Natural killer cell (primary cell): ENCODE data around the gene ZXDC. TPM values are rescaled to one million over a fixed set of nuclear protein-coding genes. Genes with fewer than 3 reads are reported as not detected.

Experiments
- ATAC-seq, 3 donors: fragments of 150-1000 bp in 2 of 3; fragments of 200-7000 bp in 1 of 3; cut with Tn5 transposase; 1 replicate in 1 of 3; 2 replicates in 2 of 3; pipeline ENCODE4 v1.10.0; 2021; ENCODE audit warnings: mild to moderate bottlenecking in 2 of 3, moderate library complexity in 2 of 3
- DNase-seq, 2 donors: peaks; one replicate each; pipeline versions ENCODE4 v3.0.0 to v3.0.0-alpha.2; 2013 to 2021; ENCODE audit warnings: mixed read lengths in 1 of 2
- H3K27ac ChIP-seq: one replicate; pipeline ENCODE4 v1.5.1; 2013; ENCODE audit warnings: mild to moderate bottlenecking, low read length
- H3K27me3 ChIP-seq: one replicate; pipeline ENCODE4 v1.6.1; 2013; ENCODE audit warnings: low read length; ENCODE audit not compliant: control insufficient read depth, insufficient read depth
- H3K36me3 ChIP-seq: one replicate; pipeline ENCODE4 v1.6.1; 2013; ENCODE audit warnings: low read length; ENCODE audit not compliant: control insufficient read depth, insufficient read depth
- H3K4me1 ChIP-seq: one replicate; pipeline ENCODE4 v1.6.1; 2013; ENCODE audit warnings: low read length; ENCODE audit not compliant: control insufficient read depth, insufficient read depth
- H3K4me3 ChIP-seq: one replicate; pipeline ENCODE4 v1.5.1; 2013; ENCODE audit warnings: low read length
- H3K9me3 ChIP-seq: one replicate; pipeline ENCODE4 v1.6.1; 2013; ENCODE audit warnings: low read length; ENCODE audit not compliant: control insufficient read depth, insufficient read depth
- H3K27ac Mint-ChIP-seq, 2 donors: one replicate each; pipeline ENCODE4 v1.8.0; 2022; ENCODE audit warnings: mild to moderate bottlenecking in 2 of 2, mixed read lengths in 2 of 2, moderate library complexity in 1 of 2
- H3K27me3 Mint-ChIP-seq, 2 donors: one replicate each; pipeline ENCODE4 v1.8.0; 2022; ENCODE audit warnings: low read depth in 2 of 2, mixed read lengths in 2 of 2
- H3K36me3 Mint-ChIP-seq: one replicate; pipeline ENCODE4 v1.8.0; 2022; ENCODE audit warnings: mixed read lengths
- H3K4me1 Mint-ChIP-seq, 2 donors: one replicate each; pipeline ENCODE4 v1.8.0; 2022; ENCODE audit warnings: mixed read lengths in 2 of 2
- H3K4me3 Mint-ChIP-seq: one replicate; pipeline ENCODE4 v1.8.0; 2022; ENCODE audit warnings: mild to moderate bottlenecking, moderate library complexity, mixed read lengths
- H3K9me3 Mint-ChIP-seq, 2 donors: one replicate each; pipeline ENCODE4 v1.8.0; 2022; ENCODE audit warnings: mixed read lengths in 2 of 2
- CTCF ChIP-seq: fragments of 200-600 bp; IDR thresholded peaks from one replicate; pipeline ENCODE4 v1.8.0; 2022; ENCODE audit warnings: antibody characterized with exemption
- WGBS: methylation state at CpG from one replicate; pipeline ENCODE4 v1.1.7; 2013; ENCODE audit warnings: missing lambda C conversion rate; ENCODE audit not compliant: insufficient coverage; 5-methylcytosine and 5-hydroxymethylcytosine counted together
- intact Hi-C: fragments of 100-400 bp; cut with micrococcal nuclease; formaldehyde crosslinking; loops from one replicate; pipeline ENCODE4 v1.14.2; 2022
- total RNA-seq, 4 donors: library from RNA; stranded (reverse); fragments of 120-200 nt in 1 of 4; gene quantifications; one replicate each; pipeline versions ENCODE4 v1.2.3 to v1.2.4, GENCODE V29; 2013 to 2022

The ZXDC gene
- total RNA-seq, 3 donors from 2014 or later (not counting 1 experiment from before 2014, with no cell fraction given), result 56.1 to 70.2 (median 68.4) TPM

GRCh38 chr3:126415661-126416591 lies 59.8 kb downstream of the ZXDC start:
- no peaks in the 10 kb centered on the region for H3K9me3 Mint-ChIP-seq
- no peaks in the 10 kb centered on the region for H3K36me3 Mint-ChIP-seq
- ATAC-seq (no peak), DNase-seq (no peak)
- Histone ChIP-seq H3K4me3 (no peak overlapping the region), H3K4me1 (no peaks in the 10 kb centered on the region), H3K27me3 (peaks cover 2% of the 10 kb centered on the region), H3K36me3 (no peaks in the 10 kb centered on the region), H3K9me3 (no peaks in the 10 kb centered on the region), H3K27ac (no peak overlapping the region)
- 51% methylated on average over 61 of the region's 61 CpGs for WGBS
- H3K4me3 Mint-ChIP-seq, result no peak overlapping the region
- intact Hi-C loops, result no loop called here
- no peak overlapping the region for H3K27ac Mint-ChIP-seq
- peaks cover 10 to 18% of the 10 kb centered on the region in 2 donors for H3K27me3 Mint-ChIP-seq
- peaks cover 0 to 5% of the 10 kb centered on the region in 2 donors for H3K4me1 Mint-ChIP-seq
- TF ChIP-seq CTCF, result no peak

- H3K36me3 ChIP-seq, result no peaks in the 10 kb centered on the region
- H3K4me1 Mint-ChIP-seq, result peaks cover 0 to 2% of the 10 kb centered on the region in 2 donors
- H3K9me3 ChIP-seq, result no peaks in the 10 kb centered on the region
- no peak for ATAC-seq
- no peak overlapping the region for H3K4me3 Mint-ChIP-seq
- 82% methylated on average over 12 of the region's 12 CpGs for WGBS
- H3K27me3 Mint-ChIP-seq, result peaks cover 17 to 26% of the 10 kb centered on the region in 2 donors
- H3K4me1 ChIP-seq, result no peaks in the 10 kb centered on the region
- H3K27me3 ChIP-seq, result peaks cover 2% of the 10 kb centered on the region
- DNase-seq, result no peak
- intact Hi-C loops, result no loop called here
- H3K9me3 Mint-ChIP-seq, result no peaks in the 10 kb centered on the region
- H3K27ac ChIP-seq, result no peak overlapping the region
- no peak overlapping the region for H3K4me3 ChIP-seq
- H3K27ac Mint-ChIP-seq, result no peak overlapping the region
- H3K36me3 Mint-ChIP-seq, result no peaks in the 10 kb centered on the region
- no peak for TF ChIP-seq CTCF
Measured at GRCh38 chr3:126414961-126415660, 60.6 kb downstream of the ZXDC start.

GRCh38 chr3:126414406-126414805 lies 61.3 kb downstream of the ZXDC start:
- Mint-ChIP-seq H3K27me3 (peaks cover 17 to 26% of the 10 kb centered on the region in 2 donors), H3K27ac (no peak overlapping the region), H3K4me1 (no peaks in the 10 kb centered on the region), H3K4me3 (no peak overlapping the region), H3K36me3 (no peaks in the 10 kb centered on the region), H3K9me3 (no peaks in the 10 kb centered on the region)
- Histone ChIP-seq H3K27ac (no peak overlapping the region), H3K36me3 (no peaks in the 10 kb centered on the region), H3K4me3 (no peak overlapping the region), H3K4me1 (no peaks in the 10 kb centered on the region), H3K9me3 (no peaks in the 10 kb centered on the region), H3K27me3 (peaks cover 2% of the 10 kb centered on the region)
- WGBS, result 94% methylated on average over 11 of the region's 11 CpGs
- ATAC-seq, result no peak
- intact Hi-C loops, result no loop called here
- no peak for DNase-seq
- no peak for TF ChIP-seq CTCF
